ENCODE measurements around the gene SORCS3.
"Not testable (repeated sequence)": the region's sequence is repeated elsewhere in the genome, so short reads cannot be mapped to it uniquely, and the experiment has no call there.

The SORCS3 gene

GRCh38 chr10:104694074-104694473, 53.0 kb downstream of the SORCS3 start:
- DNase-seq = no peak

DNA sequence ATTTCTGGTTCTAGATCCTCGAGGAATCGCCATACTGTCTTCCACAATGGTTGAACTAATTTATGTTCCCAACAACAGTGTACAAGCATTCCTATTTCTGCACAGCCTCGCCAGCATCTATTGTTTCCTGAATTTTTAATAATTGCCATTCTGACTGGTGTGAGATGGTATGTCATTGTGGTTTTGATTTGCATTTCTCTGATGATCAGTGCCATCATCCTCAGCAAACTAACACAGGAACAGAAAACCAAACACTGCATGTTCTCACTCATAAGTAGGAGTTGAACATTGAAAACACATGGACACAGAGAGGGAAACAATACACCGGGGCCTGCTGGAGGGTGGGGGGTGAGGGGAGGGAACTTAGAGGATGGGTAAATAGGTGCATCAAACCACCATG, 62.2 kb downstream of the SORCS3 start:
- not testable (repeated sequence) for DNase-seq

GRCh38 chr10:104706886-104707285, 65.8 kb downstream of the SORCS3 start:
- DNase-seq = no peak

DNA sequence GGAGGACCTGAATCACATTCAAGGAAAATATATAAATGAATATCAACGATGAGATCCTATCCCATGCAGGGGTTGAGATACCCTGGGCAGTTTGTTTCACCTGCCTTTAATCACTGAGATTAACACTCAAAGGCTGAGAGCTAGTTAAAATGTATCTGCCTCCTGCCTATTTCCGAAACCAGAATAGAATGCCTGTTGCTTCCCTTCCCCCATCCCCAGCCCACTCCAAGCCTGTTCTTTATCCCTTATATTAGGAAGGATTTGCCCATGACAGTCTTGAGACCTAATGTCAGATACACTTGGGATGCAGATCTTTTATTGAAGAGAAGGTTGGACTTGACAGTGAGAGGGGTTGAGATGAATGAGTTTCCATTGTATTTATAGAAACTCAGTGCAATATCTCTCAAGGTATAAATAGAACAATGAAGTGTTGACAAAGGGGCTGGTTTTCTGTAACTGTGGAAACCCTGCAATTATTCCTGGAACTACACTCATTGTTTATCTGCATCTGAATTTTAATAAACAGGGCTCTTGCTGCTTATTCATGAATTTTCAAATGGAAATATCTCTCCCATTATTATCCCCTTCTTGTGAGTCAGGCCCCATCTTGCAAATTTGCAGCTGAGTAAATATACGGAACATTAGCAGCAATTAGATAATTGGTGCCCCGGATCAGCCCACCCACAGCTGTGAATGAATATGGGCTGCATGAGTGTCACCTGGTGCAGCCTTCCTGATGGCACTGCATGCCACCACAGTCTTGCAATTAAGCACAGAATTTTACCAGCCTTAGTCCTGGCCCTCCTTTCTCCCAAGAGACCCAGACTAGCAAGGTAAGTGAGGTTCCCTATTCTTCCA, 66.7 kb downstream of the SORCS3 start:
- no peak for DNase-seq

- no peak for DNase-seq
These were observed 70.2 kb downstream of the SORCS3 start for GRCh38 chr10:104711302-104711721.

DNA sequence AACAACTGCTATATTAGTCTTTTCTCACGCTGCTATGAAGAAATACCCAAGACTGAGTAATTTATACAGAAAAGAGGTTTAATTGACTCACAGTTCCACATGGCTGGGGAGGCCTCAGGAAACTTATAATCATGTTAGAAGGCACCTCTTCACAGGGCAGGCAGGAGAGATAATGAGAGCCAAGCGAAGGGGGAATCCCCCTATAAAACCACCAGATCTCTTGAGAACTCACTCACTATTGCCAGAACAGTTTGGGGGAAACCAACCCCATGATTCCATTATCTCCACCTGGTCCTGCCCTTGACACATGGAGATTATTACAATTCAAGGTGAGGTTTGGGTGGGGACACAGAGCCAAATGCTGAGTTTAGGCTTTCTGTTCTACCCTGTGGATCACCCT, 89.5 kb downstream of the SORCS3 start:
- DNase-seq = not testable (repeated sequence)

- no peak for DNase-seq
These were observed 90.1 kb downstream of the SORCS3 start for GRCh38 chr10:104731192-104731591.

DNA sequence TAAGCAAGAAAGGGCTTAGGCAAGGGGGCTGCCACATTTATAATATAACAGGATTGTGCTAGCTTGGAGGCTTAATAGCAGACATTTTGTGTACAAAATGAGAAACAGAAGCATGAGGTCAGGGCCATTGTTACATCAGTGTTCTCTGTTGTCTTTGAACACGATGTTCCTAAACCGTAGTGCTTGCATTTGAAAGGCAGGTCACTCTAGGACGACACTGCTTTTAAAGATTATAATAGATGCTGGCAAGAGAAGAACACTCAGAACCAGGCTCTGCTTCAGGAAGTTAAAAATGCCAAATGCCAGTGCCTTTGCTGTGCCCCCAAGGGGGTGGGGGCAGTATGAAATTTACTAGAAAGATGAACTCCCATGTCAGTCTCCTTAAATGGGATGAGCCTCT, 91.1 kb downstream of the SORCS3 start:
- no peak for DNase-seq

DNA sequence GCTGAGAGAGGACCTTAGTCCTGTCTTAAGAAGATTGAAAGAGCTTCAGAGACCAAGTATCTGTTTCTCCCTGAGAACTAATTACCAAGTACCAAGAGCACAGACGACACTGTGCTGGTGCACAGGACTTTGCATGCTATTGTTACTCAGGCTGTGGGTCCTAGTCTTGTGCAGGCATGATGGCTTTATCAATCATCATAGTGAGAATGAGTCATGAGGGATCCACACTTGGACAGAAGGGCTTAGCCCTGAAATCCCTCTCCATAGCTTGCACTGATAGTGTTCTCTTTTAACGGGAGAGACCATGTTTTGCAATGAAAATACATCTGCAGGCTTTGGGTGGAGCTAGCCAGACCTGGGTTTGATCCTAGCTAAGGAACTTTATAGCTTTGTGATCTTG, 93.3 kb downstream of the SORCS3 start:
- DNase-seq = no peak

DNA sequence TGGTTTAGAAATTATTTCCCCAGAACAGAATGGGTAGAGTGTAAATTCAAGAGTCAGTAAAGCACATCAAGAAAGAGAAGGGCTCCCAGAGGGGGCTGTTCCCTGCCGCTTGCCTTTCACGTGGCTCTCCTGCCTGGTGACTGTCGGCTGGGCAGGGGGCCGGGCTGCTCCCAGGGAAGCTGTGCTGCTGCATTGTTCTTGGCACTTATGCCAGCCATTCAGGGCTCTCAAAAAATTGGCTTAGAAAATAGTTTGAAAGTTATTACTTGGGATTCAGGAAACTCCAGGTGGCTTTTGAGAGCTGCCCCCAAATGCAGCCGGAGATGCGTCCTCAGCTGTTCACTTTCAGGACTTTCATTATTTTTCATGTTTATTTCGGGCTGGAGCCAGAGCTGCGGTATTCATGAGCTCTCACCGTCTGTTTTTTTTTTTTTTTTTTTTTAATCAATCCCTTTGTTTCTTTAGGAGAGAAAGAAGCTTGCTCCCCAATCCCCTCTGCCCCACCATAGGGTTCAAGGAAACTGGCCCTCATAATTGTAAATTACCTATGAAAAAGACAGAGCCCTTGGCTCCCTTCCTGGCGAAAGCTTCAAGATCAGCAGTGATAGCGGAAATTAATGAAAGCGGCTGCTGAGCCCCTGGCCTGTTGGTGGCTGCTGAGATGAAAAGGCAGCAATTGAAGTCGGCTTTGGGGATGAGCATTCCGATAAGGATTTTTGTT, 94.1 kb downstream of the SORCS3 start:
- DNase-seq = no peak

DNA sequence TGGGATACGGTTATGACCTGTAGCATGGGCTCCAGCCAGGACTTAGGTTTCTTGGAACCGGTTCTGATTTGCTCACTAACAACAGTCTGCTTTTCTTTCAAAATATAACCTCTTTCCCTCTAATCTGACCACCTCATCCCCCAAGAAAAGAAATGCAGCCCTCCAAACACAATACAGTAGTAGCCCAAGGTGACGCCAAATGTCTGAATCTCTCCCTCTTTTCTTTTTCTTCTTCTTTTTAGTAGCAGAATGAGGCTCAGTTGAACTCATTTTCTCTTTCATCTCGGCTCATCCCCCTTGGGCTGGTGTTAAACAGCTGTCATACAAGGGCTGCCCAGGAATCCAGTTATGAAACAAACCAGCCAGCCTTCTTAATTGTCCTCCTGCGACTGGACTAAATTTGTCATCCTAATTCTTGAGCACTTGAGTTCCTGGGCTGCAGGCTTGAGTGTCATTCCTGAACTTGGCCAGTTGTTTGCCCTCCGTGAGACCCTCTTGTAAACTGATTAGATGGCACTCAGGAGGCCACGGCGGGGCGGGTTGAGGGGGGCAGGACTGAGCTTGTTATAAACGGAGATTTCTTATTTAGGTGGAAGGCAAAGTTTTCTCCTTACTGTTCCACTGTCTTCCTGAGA, 94.8 kb downstream of the SORCS3 start:
- DNase-seq = no peak

DNA sequence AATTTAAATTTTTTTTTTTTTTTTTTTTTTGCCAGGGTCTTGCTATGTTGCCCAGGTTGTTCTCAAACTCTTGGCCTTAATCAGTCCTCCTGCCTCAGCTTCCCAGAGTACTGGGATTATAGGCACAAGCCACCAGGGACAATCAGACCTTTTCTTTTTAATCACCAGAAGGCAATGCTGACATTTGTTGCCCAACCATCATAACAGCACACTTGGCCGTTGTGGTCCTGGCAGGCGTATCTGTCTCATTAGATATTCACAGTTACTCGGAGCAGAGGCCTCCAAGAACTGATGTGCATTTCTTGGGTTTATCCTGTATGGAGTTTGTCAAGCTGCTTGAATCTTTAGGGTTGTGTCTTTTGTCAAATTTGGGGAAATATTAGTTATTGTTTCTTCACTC, 100.0 kb downstream of the SORCS3 start:
- DNase-seq = no peak

DNA sequence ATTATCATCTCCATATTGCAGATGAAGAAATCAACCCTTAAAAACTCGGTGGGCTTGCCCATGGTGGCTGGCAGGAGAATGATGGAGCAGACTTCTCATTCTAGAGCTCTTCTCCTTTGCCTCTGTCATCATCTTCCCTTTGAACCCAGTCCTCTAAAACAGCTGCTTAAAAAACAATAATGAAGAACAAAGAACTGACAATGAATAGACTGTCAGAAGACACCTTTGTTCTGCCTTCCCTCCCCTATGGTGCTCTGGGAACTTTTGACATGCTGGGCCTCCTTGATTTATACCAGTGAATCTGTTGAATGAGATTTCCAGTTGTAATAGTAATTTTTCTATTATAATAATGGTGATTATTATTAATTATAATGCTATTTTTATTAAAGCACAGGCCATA, 103.0 kb downstream of the SORCS3 start:
- no peak for DNase-seq

- no peak for DNase-seq
These were observed 109.2 kb downstream of the SORCS3 start for GRCh38 chr10:104750291-104750690.

DNA sequence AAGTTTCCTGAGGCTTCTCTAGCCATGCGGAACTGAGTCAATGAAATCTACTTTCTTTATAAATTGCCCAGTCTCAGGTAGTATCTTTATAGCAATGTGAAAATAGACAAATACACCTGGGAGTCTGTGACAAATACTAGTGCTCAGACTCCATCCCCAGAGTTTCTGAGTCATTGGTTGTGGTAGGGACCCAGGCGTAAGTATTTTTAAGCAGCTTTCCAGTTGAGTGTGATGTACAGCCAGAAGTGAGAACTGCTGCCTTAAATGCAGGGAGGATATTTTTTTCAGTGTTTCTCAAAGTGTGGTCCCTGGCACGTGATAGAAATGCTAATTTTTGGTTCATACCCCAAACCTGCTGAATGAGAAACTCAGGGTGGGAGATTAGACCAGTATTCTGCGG, 121.7 kb downstream of the SORCS3 start:
- DNase-seq = no peak

GRCh38 chr10:104766341-104766740, 125.3 kb downstream of the SORCS3 start:
- DNase-seq = no peak

GRCh38 chr10:104767282-104767681, 126.2 kb downstream of the SORCS3 start:
- no peak for DNase-seq

DNA sequence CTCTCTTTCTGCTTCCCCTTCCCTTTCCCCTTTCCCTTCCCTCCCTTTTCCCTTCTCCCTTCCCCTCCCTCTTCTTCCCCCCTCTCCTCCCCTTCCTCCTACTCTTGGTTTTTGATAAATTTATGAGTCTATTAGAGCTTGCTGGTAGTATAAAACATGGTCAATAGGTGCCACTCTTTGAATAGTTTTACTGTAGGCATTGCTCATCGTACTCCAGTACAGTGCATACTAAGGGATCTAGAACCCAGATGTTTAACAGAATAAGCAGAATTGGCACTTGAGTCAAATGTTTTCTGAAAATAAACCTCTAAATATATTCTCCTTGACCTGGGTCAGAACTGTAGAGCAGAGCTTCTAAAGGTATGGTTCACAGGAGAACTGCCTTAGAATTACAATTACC, 126.7 kb downstream of the SORCS3 start:
- DNase-seq = no peak

DNA sequence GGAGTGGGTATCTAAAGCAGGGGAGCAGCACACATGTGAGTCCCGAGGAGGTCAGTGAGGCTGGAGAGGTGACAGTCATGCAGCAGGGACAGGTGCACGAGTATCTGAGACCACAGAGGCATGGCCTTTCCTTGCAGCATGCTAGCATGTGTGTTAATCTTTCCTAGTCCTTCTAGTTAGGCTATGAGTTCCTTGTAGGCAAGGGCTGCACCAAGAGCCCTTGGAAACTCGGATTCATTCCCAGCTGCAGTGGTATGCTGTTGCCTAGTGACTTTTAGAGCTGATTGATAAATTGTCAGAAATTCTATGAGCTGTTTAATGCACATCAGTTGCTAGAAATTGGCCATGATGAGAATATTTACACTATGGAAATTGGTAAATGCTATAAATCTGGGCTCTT, 132.0 kb downstream of the SORCS3 start:
- DNase-seq = no peak

DNA sequence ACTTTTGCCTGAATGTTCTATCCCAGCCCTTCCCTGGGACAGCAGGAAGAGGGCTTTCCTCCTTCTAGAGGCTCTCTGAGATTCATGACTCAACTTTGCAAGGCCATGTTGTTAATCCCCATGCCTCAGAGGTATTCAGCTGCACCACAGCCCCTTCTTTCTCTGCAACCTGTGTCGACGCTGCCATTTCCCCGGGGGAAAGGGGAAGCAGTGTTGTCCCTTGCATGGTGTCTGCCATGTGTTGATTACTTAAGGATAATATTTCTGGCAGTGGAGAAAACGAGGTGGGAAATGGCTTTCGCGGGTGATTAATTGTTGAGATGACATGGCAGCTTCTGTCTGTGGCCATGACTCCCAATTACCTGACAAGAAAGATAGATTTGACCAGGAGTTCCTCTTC, 133.1 kb downstream of the SORCS3 start:
- no peak for DNase-seq

- no peak for DNase-seq
These were observed 136.2 kb downstream of the SORCS3 start for GRCh38 chr10:104777086-104777799.

GRCh38 chr10:104778371-104778770, 137.3 kb downstream of the SORCS3 start:
- no peak for DNase-seq

GRCh38 chr10:104779701-104780100, 138.6 kb downstream of the SORCS3 start:
- no peak for DNase-seq
